Measurements from ENCODE around the gene PPP3R2. TPM values are rescaled to one million over a fixed set of nuclear protein-coding genes. Genes with fewer than 3 reads are reported as not detected.
A peak's percentile ranks its signal among the peaks of the same experiment; 100 is the strongest.
"Not testable (repeated sequence)": the region's sequence is repeated elsewhere in the genome, so short reads cannot be mapped to it uniquely, and the experiment has no call there.

PPP3R2 gene
- total RNA-seq, 2 experiments from 2014 or later, result not detected

DNA sequence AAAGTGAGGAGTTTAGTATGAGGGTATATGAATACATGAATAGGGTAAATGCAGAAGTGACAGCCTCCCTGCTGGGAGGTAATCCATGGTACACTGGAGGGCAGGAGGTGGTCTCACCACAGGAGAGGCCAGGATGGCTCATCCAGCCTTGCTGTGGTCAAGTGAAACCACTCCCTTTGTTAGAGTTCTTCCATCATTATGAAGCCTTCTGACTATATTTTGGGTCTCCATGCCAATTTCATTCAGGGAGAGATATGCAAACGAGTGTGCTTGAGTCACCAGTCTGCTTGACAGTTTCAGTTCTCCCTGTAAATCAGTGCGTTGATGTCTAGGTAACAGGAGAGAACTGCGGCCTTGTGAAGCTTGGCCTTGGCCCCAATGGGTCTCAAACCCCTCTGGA, 16.4 kb downstream of the PPP3R2 start:
- H3K9me3 Mint-ChIP-seq (ENCODE audit: low read depth), result no peaks in the 10 kb centered on the region
- ATAC-seq, result no peak

GRCh38 chr9:101574731-101575333, 19.9 kb downstream of the PPP3R2 start:
- Mint-ChIP-seq H3K36me3 (peaks cover 3% of the 10 kb centered on the region), H3K4me1 (peaks cover 5% of the 10 kb centered on the region), H3K9me3 (ENCODE audit: low read depth) (no peaks in the 10 kb centered on the region), H3K27me3 (no peaks in the 10 kb centered on the region), H3K27ac (no peak overlapping the region), H3K4me3 (no peak overlapping the region)
- CTCF ChIA-PET, result no interaction called here
- DNase-seq, result no peak
- ATAC-seq, result no peak

More for the DNA sequence above, 16.4 kb downstream of the PPP3R2 start:
- Mint-ChIP-seq H3K4me3 (no peak overlapping the region), H3K36me3 (peaks cover 1% of the 10 kb centered on the region), H3K27me3 (no peaks in the 10 kb centered on the region), H3K27ac (no peak overlapping the region), H3K4me1 (peaks cover 2% of the 10 kb centered on the region)
- CTCF ChIA-PET, result no interaction called here
- no peak for DNase-seq

- Mint-ChIP-seq H3K4me3 (no peak overlapping the region), H3K4me1 (peaks cover 6% of the 10 kb centered on the region)
Observed at GRCh38 chr9:101572316-101572715, 22.5 kb downstream of the PPP3R2 start.

GRCh38 chr9:101571114-101571513, 23.7 kb downstream of the PPP3R2 start:
- Mint-ChIP-seq H3K27me3 (no peaks in the 10 kb centered on the region), H3K27ac (no peak overlapping the region), H3K36me3 (peaks cover 19% of the 10 kb centered on the region), H3K4me3 (no peak overlapping the region), H3K9me3 (ENCODE audit: low read depth) (no peaks in the 10 kb centered on the region), H3K4me1 (peaks cover 11% of the 10 kb centered on the region)
- CTCF ChIA-PET, result no interaction called here
- DNase-seq, result no peak
- no peak for ATAC-seq

More at GRCh38 chr9:101572316-101572715, 22.5 kb downstream of the PPP3R2 start:
- H3K27me3 Mint-ChIP-seq, result no peaks in the 10 kb centered on the region
- CTCF ChIA-PET, result no interaction called here
- H3K36me3 Mint-ChIP-seq, result peaks cover 15% of the 10 kb centered on the region
- no peak overlapping the region for H3K27ac Mint-ChIP-seq
- DNase-seq (no peak), ATAC-seq (no peak)
- no peaks in the 10 kb centered on the region for H3K9me3 Mint-ChIP-seq (ENCODE audit: low read depth)

GRCh38 chr9:101569741-101570501, 24.8 kb downstream of the PPP3R2 start:
- Mint-ChIP-seq H3K36me3 (peaks cover 29% of the 10 kb centered on the region), H3K9me3 (ENCODE audit: low read depth) (no peaks in the 10 kb centered on the region), H3K27ac (peak overlapping the region; percentile 56), H3K4me3 (no peak overlapping the region), H3K4me1 (peaks cover 11% of the 10 kb centered on the region), H3K27me3 (no peaks in the 10 kb centered on the region)
- no peak for ATAC-seq
- DNase-seq, result no peak
- CTCF ChIA-PET, result interaction anchor here (1.2 kb wide), 1 partner anchor 40 kb away, joined by 4 read pairs; no protein-coding TSS in a partner anchor

GRCh38 chr9:101567725-101568350, 26.9 kb downstream of the PPP3R2 start:
- Mint-ChIP-seq H3K4me3 (no peak overlapping the region), H3K36me3 (peaks cover 41% of the 10 kb centered on the region), H3K4me1 (peaks cover 6% of the 10 kb centered on the region), H3K27ac (no peak overlapping the region), H3K27me3 (no peaks in the 10 kb centered on the region), H3K9me3 (ENCODE audit: low read depth) (no peaks in the 10 kb centered on the region)
- ATAC-seq, result no peak
- CTCF ChIA-PET, result interaction anchor here (0.9 to 1.5 kb wide), 3 partner anchors 8 to 109 kb away, joined by 3 to 5 read pairs (median 3); no protein-coding TSS in a partner anchor
- no peak for DNase-seq

DNA sequence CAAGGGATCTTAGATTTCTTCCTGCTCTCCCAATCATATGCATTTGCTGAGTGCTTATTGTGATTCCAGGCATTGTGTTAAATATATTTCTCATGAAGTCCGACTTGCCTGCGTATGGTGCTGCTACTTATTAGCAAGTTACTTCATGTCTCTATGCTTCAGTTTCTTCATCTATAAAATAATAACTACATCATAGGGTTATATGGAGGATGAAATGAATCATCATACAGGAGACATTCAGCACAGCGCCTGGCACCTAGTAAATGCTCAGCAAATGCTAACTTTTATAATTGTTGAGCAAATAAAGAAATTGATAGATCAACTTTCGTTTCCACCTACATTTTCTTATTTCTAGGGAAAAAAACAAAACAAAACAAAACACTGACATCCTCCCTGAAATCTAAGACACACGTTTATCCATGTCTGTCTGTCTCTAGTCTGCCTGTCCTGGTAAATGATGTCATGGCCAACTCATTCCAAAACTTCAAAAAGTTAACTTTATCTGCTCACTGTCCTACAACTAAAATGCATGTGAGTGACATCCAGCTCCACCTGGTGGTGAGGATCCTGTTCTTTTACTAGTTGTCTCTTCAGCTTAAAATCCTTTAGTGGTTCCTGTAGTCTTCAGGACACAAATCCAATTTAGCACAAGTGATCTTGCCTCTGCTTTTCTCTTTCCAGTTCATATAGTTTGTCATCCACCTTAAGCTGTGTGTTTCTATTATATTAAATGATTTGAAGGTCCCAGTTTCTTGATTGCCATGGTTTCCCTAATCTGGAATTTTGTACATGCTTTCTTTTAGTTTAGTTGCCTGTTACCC, 27.7 kb downstream of the PPP3R2 start:
- Mint-ChIP-seq H3K4me1 (peaks cover 7% of the 10 kb centered on the region), H3K27me3 (no peaks in the 10 kb centered on the region), H3K36me3 (peaks cover 47% of the 10 kb centered on the region), H3K27ac (no peak overlapping the region), H3K9me3 (ENCODE audit: low read depth) (no peaks in the 10 kb centered on the region), H3K4me3 (no peak overlapping the region)
- DNase-seq, result peak; percentile 53
- peak; percentile 58 for ATAC-seq
- CTCF ChIA-PET, result interaction anchor here (0.9 to 1.5 kb wide), 3 partner anchors 9 to 108 kb away, joined by 3 to 5 read pairs (median 3); no protein-coding TSS in a partner anchor

- Mint-ChIP-seq H3K36me3 (peaks cover 70% of the 10 kb centered on the region), H3K4me3 (no peak overlapping the region), H3K27me3 (no peaks in the 10 kb centered on the region), H3K4me1 (peaks cover 18% of the 10 kb centered on the region), H3K9me3 (ENCODE audit: low read depth) (no peaks in the 10 kb centered on the region), H3K27ac (no peak overlapping the region)
- CTCF ChIA-PET, result interaction anchor here (0.6 to 1.6 kb wide), 2 partner anchors 32 to 35 kb away, joined by 3 to 4 read pairs; no protein-coding TSS in a partner anchor
- ATAC-seq (no peak), DNase-seq (no peak)
Observed at GRCh38 chr9:101564252-101564651, 30.5 kb downstream of the PPP3R2 start.

DNA sequence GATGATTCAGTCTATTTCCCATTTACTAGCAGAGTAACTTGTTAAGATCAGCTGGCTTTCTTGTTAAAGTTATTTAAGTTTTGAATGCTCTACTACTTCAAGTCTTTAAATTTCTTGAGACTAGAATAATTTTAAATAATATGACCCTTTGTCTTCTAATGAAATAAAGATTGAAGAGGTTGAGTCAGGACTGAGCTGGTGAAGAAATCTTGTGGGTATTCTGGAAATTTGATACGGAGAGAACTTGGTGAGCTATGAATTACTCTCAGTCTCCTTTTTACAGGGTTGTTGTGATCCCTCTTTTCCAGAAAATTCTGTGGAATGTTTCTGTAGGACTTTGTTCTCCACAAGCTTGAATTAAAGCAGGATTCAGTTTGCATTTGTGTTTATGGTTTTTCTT, 31.8 kb downstream of the PPP3R2 start:
- CTCF ChIA-PET, result interaction anchor here (1.6 kb wide), 1 partner anchor 33 kb away, joined by 4 read pairs; no protein-coding TSS in a partner anchor
- peaks cover 18% of the 10 kb centered on the region for H3K4me1 Mint-ChIP-seq
- H3K36me3 Mint-ChIP-seq, result peaks cover 74% of the 10 kb centered on the region
- DNase-seq (no peak), ATAC-seq (no peak)
- no peaks in the 10 kb centered on the region for H3K27me3 Mint-ChIP-seq
- no peak overlapping the region for H3K4me3 Mint-ChIP-seq
- no peaks in the 10 kb centered on the region for H3K9me3 Mint-ChIP-seq (ENCODE audit: low read depth)
- no peak overlapping the region for H3K27ac Mint-ChIP-seq

DNA sequence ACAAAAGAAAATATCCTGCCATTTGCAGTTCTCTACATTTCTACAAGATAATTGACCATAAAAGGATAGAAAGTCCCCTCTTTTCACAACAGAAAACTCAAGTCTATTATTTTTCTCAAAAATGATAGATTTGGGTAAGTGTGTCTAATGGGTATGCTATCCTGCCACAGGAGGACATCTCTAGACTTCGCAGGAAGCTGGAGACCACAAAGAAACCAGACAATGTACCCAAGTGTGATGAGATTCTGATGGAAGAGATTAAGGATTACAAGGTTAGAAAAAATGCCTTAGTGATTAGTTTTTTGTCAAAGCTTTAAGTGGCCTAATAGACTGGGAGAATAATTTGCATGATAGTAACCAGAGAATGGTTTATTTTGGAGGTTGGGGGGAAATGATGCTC, 33.0 kb downstream of the PPP3R2 start:
- no peak for DNase-seq
- no peak overlapping the region for H3K4me3 Mint-ChIP-seq
- no peak for ATAC-seq
- H3K36me3 Mint-ChIP-seq, result peaks cover 79% of the 10 kb centered on the region
- no peak overlapping the region for H3K27ac Mint-ChIP-seq
- H3K4me1 Mint-ChIP-seq, result peaks cover 12% of the 10 kb centered on the region
- CTCF ChIA-PET, result no interaction called here
- H3K9me3 Mint-ChIP-seq (ENCODE audit: low read depth), result no peaks in the 10 kb centered on the region
- no peaks in the 10 kb centered on the region for H3K27me3 Mint-ChIP-seq

DNA sequence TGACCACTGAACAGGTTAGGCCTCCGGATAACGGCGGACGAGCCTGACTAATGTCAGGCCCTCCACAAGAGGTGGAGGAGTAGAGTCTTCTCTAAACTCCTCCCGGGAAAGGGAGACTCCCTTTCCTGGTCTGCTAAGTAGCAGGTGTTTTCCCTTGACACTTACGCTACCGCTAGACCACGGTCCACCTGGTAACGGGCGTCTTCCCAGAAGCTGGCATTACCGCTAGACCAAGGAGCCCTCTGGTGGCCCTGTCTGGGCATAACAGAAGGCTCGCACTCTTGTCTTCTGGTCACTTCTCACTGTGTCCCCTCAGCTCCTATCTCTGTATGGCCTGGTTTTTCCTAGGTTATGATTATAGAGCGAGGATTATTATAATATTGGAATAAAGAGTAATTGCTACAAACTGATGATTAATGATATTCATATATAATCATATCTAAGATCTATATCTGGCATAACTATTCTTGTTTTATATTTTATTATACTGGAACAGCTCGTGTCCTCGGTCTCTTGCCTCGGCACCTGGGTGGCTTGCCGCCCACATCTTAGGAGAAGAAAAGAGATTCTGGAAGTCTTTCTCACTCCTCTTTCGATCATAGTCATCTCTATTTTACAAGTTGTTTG, 45.2 kb downstream of the PPP3R2 start:
- CTCF ChIA-PET, result interaction anchor here (0.7 kb wide), 1 partner anchor 91 kb away, joined by 3 read pairs; no protein-coding TSS in a partner anchor
- not testable (repeated sequence) for ATAC-seq; DNase-seq; H3K4me1 Mint-ChIP-seq; H3K9me3 Mint-ChIP-seq (ENCODE audit: low read depth); H3K27ac Mint-ChIP-seq; H3K4me3 Mint-ChIP-seq; H3K27me3 Mint-ChIP-seq
- peaks cover 71% of the 10 kb centered on the region for H3K36me3 Mint-ChIP-seq

GRCh38 chr9:101543098-101543735, 51.6 kb downstream of the PPP3R2 start:
- Mint-ChIP-seq H3K9me3 (ENCODE audit: low read depth) (no peaks in the 10 kb centered on the region), H3K27ac (no peak overlapping the region), H3K4me1 (no peaks in the 10 kb centered on the region), H3K27me3 (no peaks in the 10 kb centered on the region), H3K36me3 (peaks cover 33% of the 10 kb centered on the region), H3K4me3 (no peak overlapping the region)
- no peak for ATAC-seq
- DNase-seq, result no peak
- CTCF ChIA-PET, result no interaction called here
